ENCODE data around the gene FGFR1OP2.
"Not testable (repeated sequence)": the region's sequence is repeated elsewhere in the genome, so short reads cannot be mapped to it uniquely, and the experiment has no call there.

FGFR1OP2 gene

GRCh38 chr12:26937863-26938700, at the start of gene FGFR1OP2, which contains the start of gene INTS13:
Gene FGFR1OP2 (plus strand): TSS chr12:26938470. CDS start chr12:26954159, 15,689 bp downstream.
Gene INTS13 (minus strand): TSS chr12:26937981. CDS start chr12:26936803, 1,178 bp downstream.
- DNase-seq (ENCODE audit: low read depth), result peak; percentile 94

GRCh38 chr12:26890784-26891183, 47.5 kb upstream of the FGFR1OP2 start:
- DNase-seq (ENCODE audit: low read depth), result no peak

- no peak for DNase-seq (ENCODE audit: low read depth)
Measured at GRCh38 chr12:26891704-26892103, 46.6 kb upstream of the FGFR1OP2 start.

GRCh38 chr12:26895672-26896071, 42.6 kb upstream of the FGFR1OP2 start:
- DNase-seq (ENCODE audit: low read depth), result no peak

GRCh38 chr12:26896913-26897312, 41.4 kb upstream of the FGFR1OP2 start:
- DNase-seq (ENCODE audit: low read depth), result no peak

- DNase-seq (ENCODE audit: low read depth), result not testable (repeated sequence)
Measured at GRCh38 chr12:26903396-26903795, 34.9 kb upstream of the FGFR1OP2 start.

GRCh38 chr12:26906024-26906423, 32.2 kb upstream of the FGFR1OP2 start:
- no peak for DNase-seq (ENCODE audit: low read depth)

GRCh38 chr12:26906704-26907103, 31.6 kb upstream of the FGFR1OP2 start:
- no peak for DNase-seq (ENCODE audit: low read depth)

- no peak for DNase-seq (ENCODE audit: low read depth)
Measured at GRCh38 chr12:26918321-26919215, 19.7 kb upstream of the FGFR1OP2 start.

- no peak for DNase-seq (ENCODE audit: low read depth)
Measured at GRCh38 chr12:26919216-26919555, 19.1 kb upstream of the FGFR1OP2 start.

- no peak for DNase-seq (ENCODE audit: low read depth)
Measured at GRCh38 chr12:26921886-26922285, 16.4 kb upstream of the FGFR1OP2 start.

GRCh38 chr12:26928661-26929060, 9.6 kb upstream of the FGFR1OP2 start:
- no peak for DNase-seq (ENCODE audit: low read depth)

GRCh38 chr12:26929590-26929989, 8.7 kb upstream of the FGFR1OP2 start:
- DNase-seq (ENCODE audit: low read depth), result no peak

GRCh38 chr12:26935636-26936378, 2.5 kb upstream of the FGFR1OP2 start:
- DNase-seq (ENCODE audit: low read depth), result no peak

GRCh38 chr12:26936559-26937442, 1.5 kb upstream of the FGFR1OP2 start:
- no peak for DNase-seq (ENCODE audit: low read depth)

- DNase-seq (ENCODE audit: low read depth), result no peak
Measured at GRCh38 chr12:26937443-26937862, 817 bp upstream of the FGFR1OP2 start.

GRCh38 chr12:26938701-26939062, 412 bp downstream of the FGFR1OP2 start:
- DNase-seq (ENCODE audit: low read depth), result no peak

- DNase-seq (ENCODE audit: low read depth), result no peak
Measured at GRCh38 chr12:26939192-26939832, 1.0 kb downstream of the FGFR1OP2 start.

- DNase-seq (ENCODE audit: low read depth), result no peak
Measured at GRCh38 chr12:26939953-26940352, 1.7 kb downstream of the FGFR1OP2 start.

- no peak for DNase-seq (ENCODE audit: low read depth)
Measured at GRCh38 chr12:26940516-26941214, 2.4 kb downstream of the FGFR1OP2 start.

Data from stimulated activated CD8-positive, alpha-beta memory T cell treated with anti-CD3 and anti-CD28 coated beads, Interleukin-4, amount 100 ng/mL, for 24 hours (primary cell).